Right cardiac atrium (tissue), 5 donors: ENCODE data around the gene USP28. TPM values are rescaled to one million over a fixed set of nuclear protein-coding genes. Genes with fewer than 3 reads are reported as not detected.
"Not testable (repeated sequence)": the region's sequence is repeated elsewhere in the genome, so short reads cannot be mapped to it uniquely, and the experiment has no call there.

Experiments used
- ATAC-seq, 2 donors: fragments of 200-7000 bp; cut with Tn5 transposase; one replicate each; pipeline versions ENCODE4 v1.8.0 to v1.9.1; 2020; ENCODE audit warnings: moderate library complexity in 2 of 2, mild to moderate bottlenecking in 1 of 2
- DNase-seq, 3 donors: peaks; one replicate each; pipeline ENCODE4 v3.0.0-alpha.2; 2020
- H3K27ac ChIP-seq: one replicate; pipeline ENCODE4 v1.5.1; 2013; ENCODE audit warnings: mild to moderate bottlenecking, low read length, control low read depth, moderate library complexity
- H3K27me3 ChIP-seq: one replicate; pipeline ENCODE4 v1.6.1; 2013; ENCODE audit not compliant: control insufficient read depth, insufficient read depth
- H3K4me1 ChIP-seq: one replicate; pipeline ENCODE4 v1.6.1; 2013; ENCODE audit warnings: low read length; ENCODE audit not compliant: control insufficient read depth, insufficient read depth
- H3K4me3 ChIP-seq: one replicate; pipeline ENCODE4 v1.5.1; 2013; ENCODE audit warnings: low read length, control low read depth
- H3K9me3 ChIP-seq: one replicate; pipeline ENCODE4 v1.6.1; 2013; ENCODE audit warnings: low read length; ENCODE audit not compliant: control insufficient read depth
- WGBS: extraction: QIAGEN DNeasy Blood & Tissue Kit; methylation state at CpG from one replicate; pipeline ENCODE4 v1.1.7; 2013; 5-methylcytosine and 5-hydroxymethylcytosine counted together
- intact Hi-C, 4 donors: fragments of 100-400 bp; cut with DNase I; formaldehyde crosslinking; loops; one replicate each; pipeline versions ENCODE4 v1.11.0 to v1.14.0; 2022 to 2023
- polyA plus RNA-seq: library from polyadenylated mRNA; stranded (reverse); fragments of 200-250 nt; gene quantifications from one replicate; pipeline ENCODE4 v1.2.3, GENCODE V29; 2013
- total RNA-seq, 4 donors: library from RNA; stranded (reverse); fragmentation: NEBNext Ultra II Directional; extraction: Animal tissue kit (Norgen Biotek cat#: 25700); gene quantifications; one replicate each; pipeline ENCODE4 v1.2.1, GENCODE V29; 2021
- donor health status: healthy with polysubstance abuse.
- donor health status: DM: no; HTN: yes; CAD: no.
- donor health status: DM: no; HTN: no; CAD: no.
- donor health status: DM: no; HTN: yes; CAD: no; lungs with severe emphysema.
- donor health status: DM: yes; HTN: yes; CAD: no.

USP28 gene
- total and polyA plus RNA-seq, 5 donors: 39.8 to 109 (median 99.3) TPM

- H3K27ac ChIP-seq: no peak overlapping the region
- intact Hi-C loops: loop anchor here in 3 of 4 donors (2.0 to 10.0 kb wide), 4 partner anchors 98 to 366 kb away; no protein-coding TSS in a partner anchor
These were observed 20.9 kb upstream of the USP28 start for GRCh38 chr11:113896156-113896879.

GRCh38 chr11:113895367-113896155, 20.2 kb upstream of the USP28 start:
- H3K4me3 ChIP-seq: no peak overlapping the region
- intact Hi-C loops: loop anchor here in 3 of 4 donors (2.0 to 10.0 kb wide), 4 partner anchors 99 to 367 kb away; no protein-coding TSS in a partner anchor
- DNase-seq (no peak), ATAC-seq (peak in 1 of 2 donors; percentile 48)
- no peak overlapping the region for H3K27ac ChIP-seq
- H3K27me3 ChIP-seq: no peaks in the 10 kb centered on the region
- 56% methylated on average over 10 of the region's 10 CpGs for WGBS
- H3K9me3 ChIP-seq: no peaks in the 10 kb centered on the region
- H3K4me1 ChIP-seq: no peaks in the 10 kb centered on the region

More at GRCh38 chr11:113896156-113896879, 20.9 kb upstream of the USP28 start:
- no peaks in the 10 kb centered on the region for H3K9me3 ChIP-seq
- H3K4me3 ChIP-seq: no peak overlapping the region
- 24% methylated on average over 10 of the region's 10 CpGs for WGBS
- no peaks in the 10 kb centered on the region for H3K27me3 ChIP-seq
- DNase-seq: peak in 1 of 3 donors; percentile 78
- no peaks in the 10 kb centered on the region for H3K4me1 ChIP-seq
- peak; percentile 81 to 82 for ATAC-seq

GRCh38 chr11:113894421-113894996, 19.1 kb upstream of the USP28 start:
- no peak for ATAC-seq
- Histone ChIP-seq H3K9me3 (no peaks in the 10 kb centered on the region), H3K4me3 (no peak overlapping the region), H3K4me1 (no peaks in the 10 kb centered on the region), H3K27me3 (no peaks in the 10 kb centered on the region), H3K27ac (no peak overlapping the region)
- DNase-seq: no peak
- 54% methylated on average over 9 of the region's 9 CpGs for WGBS
- intact Hi-C loops: loop anchor here in 1 of 4 donors (10.0 kb wide), 1 partner anchor 100 kb away; no protein-coding TSS in a partner anchor

GRCh38 chr11:113888848-113889247, 13.5 kb upstream of the USP28 start:
- intact Hi-C loops: no loop called here
- H3K27me3 ChIP-seq: no peaks in the 10 kb centered on the region
- no peak overlapping the region for H3K27ac ChIP-seq
- no peaks in the 10 kb centered on the region for H3K4me1 ChIP-seq
- no peaks in the 10 kb centered on the region for H3K9me3 ChIP-seq
- DNase-seq (no peak), ATAC-seq (no peak)
- no peak overlapping the region for H3K4me3 ChIP-seq

GRCh38 chr11:113885897-113886296, 10.5 kb upstream of the USP28 start:
- ATAC-seq (no peak), DNase-seq (no peak)
- 67% methylated on average over 6 of the region's 6 CpGs for WGBS
- Histone ChIP-seq H3K4me3 (no peak overlapping the region), H3K4me1 (no peaks in the 10 kb centered on the region), H3K27me3 (no peaks in the 10 kb centered on the region), H3K27ac (no peak overlapping the region), H3K9me3 (no peaks in the 10 kb centered on the region)
- intact Hi-C loops: no loop called here

- DNase-seq (no peak), ATAC-seq (no peak)
- Histone ChIP-seq H3K27me3 (no peaks in the 10 kb centered on the region), H3K9me3 (no peaks in the 10 kb centered on the region), H3K4me3 (no peak overlapping the region), H3K4me1 (no peaks in the 10 kb centered on the region), H3K27ac (no peak overlapping the region)
- intact Hi-C loops: no loop called here
- 65% methylated on average over 7 of the region's 7 CpGs for WGBS
These were observed 9.0 kb upstream of the USP28 start for GRCh38 chr11:113884361-113884836.

GRCh38 chr11:113881856-113882255, 6.5 kb upstream of the USP28 start:
- Histone ChIP-seq H3K4me3 (no peak overlapping the region), H3K4me1 (no peaks in the 10 kb centered on the region), H3K27ac (no peak overlapping the region), H3K27me3 (no peaks in the 10 kb centered on the region), H3K9me3 (no peaks in the 10 kb centered on the region)
- intact Hi-C loops: no loop called here
- no peak for ATAC-seq
- no peak for DNase-seq
- WGBS: 74% methylated on average over 1 of the region's 1 CpG

GRCh38 chr11:113880971-113881370, 5.6 kb upstream of the USP28 start:
- Histone ChIP-seq H3K27me3 (no peaks in the 10 kb centered on the region), H3K9me3 (no peaks in the 10 kb centered on the region), H3K27ac (no peak overlapping the region), H3K4me1 (no peaks in the 10 kb centered on the region), H3K4me3 (no peak overlapping the region)
- ATAC-seq: no peak
- intact Hi-C loops: no loop called here
- DNase-seq: no peak
- whole genome bisulfite sequencing: 73% methylated on average over 4 of the region's 4 CpGs

- intact Hi-C loops: not testable (repeated sequence)
These were observed 4.1 kb upstream of the USP28 start for GRCh38 chr11:113879446-113879845.

GRCh38 chr11:113877670-113878055, 2.3 kb upstream of the USP28 start:
- intact Hi-C loops: no loop called here
- Histone ChIP-seq H3K4me1 (no peaks in the 10 kb centered on the region), H3K4me3 (no peak overlapping the region), H3K9me3 (no peaks in the 10 kb centered on the region), H3K27me3 (no peaks in the 10 kb centered on the region), H3K27ac (no peak overlapping the region)
- DNase-seq (no peak), ATAC-seq (no peak)
- WGBS: 67% methylated on average over 5 of the region's 5 CpGs

More at GRCh38 chr11:113879446-113879845, 4.1 kb upstream of the USP28 start:
- not testable (repeated sequence) for H3K27me3 ChIP-seq, H3K27ac ChIP-seq, ATAC-seq, H3K4me3 ChIP-seq, H3K4me1 ChIP-seq, H3K9me3 ChIP-seq, DNase-seq
- WGBS: 94% methylated on average over 4 of the region's 4 CpGs
